Measurements from ENCODE around the gene CYB561D1. TPM values are rescaled to one million over a fixed set of nuclear protein-coding genes. Genes with fewer than 3 reads are reported as not detected.

The CYB561D1 gene
- total RNA-seq, 2 donors from 2014 or later: 4.8 to 6.5 TPM

DNA sequence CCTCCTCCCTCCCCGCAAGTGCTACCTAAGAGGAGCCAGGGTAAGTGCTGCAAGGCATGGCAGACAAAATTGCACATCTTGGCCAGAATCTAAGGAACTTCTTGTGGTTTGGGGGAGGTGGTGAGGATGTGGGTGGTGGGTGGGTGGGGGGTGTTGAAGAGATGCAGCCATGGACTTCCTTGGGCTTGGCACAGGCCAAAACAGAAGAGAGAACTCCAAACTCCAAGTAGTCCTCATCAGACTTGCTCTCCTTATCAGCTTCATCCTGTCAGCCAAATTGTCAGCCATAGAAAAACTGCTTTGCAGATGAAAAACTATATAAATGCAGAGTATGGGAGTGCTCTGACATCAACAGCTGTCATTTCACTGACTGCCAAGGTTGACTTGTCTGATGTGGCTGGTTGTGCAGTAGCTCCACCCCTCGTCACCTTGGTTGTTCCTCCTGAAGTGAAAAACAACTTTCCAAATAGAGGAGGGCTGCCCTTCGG, 8.5 kb downstream of the CYB561D1 start:
- H3K27ac ChIP-seq (ENCODE audit: low read depth, low read length): no peak overlapping the region
- Mint-ChIP-seq H3K27ac (no peak overlapping the region), H3K9me3 (no peaks in the 10 kb centered on the region), H3K27me3 (ENCODE audit: insufficient read depth) (peaks cover 10% of the 10 kb centered on the region), H3K36me3 (ENCODE audit: low read depth) (no peaks in the 10 kb centered on the region), H3K4me1 (peaks cover 18% of the 10 kb centered on the region), H3K4me3 (no peak overlapping the region)
- WGBS, 2 experiments (ENCODE audit: insufficient coverage in 1 of 2, insufficient read length in 1 of 2): 90 to 91% methylated on average over 2 to 3 of the region's 3 CpGs
- H3K9me3 ChIP-seq (ENCODE audit: control insufficient read depth, low read length): no peaks in the 10 kb centered on the region
- peaks cover 9% of the 10 kb centered on the region for H3K27me3 ChIP-seq (ENCODE audit: control insufficient read depth, insufficient read depth, low read length, poor library complexity, severe bottlenecking)
- H3K9ac ChIP-seq (ENCODE audit: extremely low read depth, low read length, poor library complexity, severe bottlenecking): no peak overlapping the region
- TF ChIP-seq, protein P1, sequence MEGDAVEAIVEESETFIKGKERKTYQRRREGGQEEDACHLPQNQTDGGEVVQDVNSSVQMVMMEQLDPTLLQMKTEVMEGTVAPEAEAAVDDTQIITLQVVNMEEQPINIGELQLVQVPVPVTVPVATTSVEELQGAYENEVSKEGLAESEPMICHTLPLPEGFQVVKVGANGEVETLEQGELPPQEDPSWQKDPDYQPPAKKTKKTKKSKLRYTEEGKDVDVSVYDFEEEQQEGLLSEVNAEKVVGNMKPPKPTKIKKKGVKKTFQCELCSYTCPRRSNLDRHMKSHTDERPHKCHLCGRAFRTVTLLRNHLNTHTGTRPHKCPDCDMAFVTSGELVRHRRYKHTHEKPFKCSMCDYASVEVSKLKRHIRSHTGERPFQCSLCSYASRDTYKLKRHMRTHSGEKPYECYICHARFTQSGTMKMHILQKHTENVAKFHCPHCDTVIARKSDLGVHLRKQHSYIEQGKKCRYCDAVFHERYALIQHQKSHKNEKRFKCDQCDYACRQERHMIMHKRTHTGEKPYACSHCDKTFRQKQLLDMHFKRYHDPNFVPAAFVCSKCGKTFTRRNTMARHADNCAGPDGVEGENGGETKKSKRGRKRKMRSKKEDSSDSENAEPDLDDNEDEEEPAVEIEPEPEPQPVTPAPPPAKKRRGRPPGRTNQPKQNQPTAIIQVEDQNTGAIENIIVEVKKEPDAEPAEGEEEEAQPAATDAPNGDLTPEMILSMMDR (conservative IDR thresholded peaks at IDR 0.05): no peak
- no peak overlapping the region for H3K4me3 ChIP-seq (ENCODE audit: low read length)
- no peaks in the 10 kb centered on the region for H3K36me3 ChIP-seq (ENCODE audit: control insufficient read depth, insufficient read depth, low read length)
- no peak for DNase-seq
- H3K4me1 ChIP-seq (ENCODE audit: control insufficient read depth, insufficient read depth, low read length): peaks cover 2% of the 10 kb centered on the region

DNA sequence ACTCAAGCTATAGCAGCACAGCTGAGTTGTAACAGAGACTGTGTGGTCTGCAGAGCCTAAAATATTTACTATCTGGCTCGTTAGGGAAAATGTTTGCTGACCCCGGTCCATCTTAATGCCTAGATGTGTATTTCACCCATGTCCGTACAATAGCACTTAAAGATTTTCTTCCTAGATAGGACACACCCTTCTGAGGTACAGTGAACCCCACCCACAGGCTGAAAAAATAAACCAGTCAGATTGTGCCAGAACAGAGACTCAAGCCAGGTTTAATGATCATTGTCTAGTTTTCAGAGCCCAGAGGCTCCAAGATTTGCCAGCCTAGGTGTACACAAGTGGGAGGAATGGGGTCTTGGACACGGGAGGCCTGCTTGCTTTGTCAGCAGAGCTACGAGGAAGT, 10.0 kb downstream of the CYB561D1 start:
- Mint-ChIP-seq H3K4me3 (no peak overlapping the region), H3K9me3 (no peaks in the 10 kb centered on the region), H3K4me1 (peaks cover 8% of the 10 kb centered on the region), H3K27me3 (ENCODE audit: insufficient read depth) (peaks cover 25% of the 10 kb centered on the region), H3K36me3 (ENCODE audit: low read depth) (no peaks in the 10 kb centered on the region), H3K27ac (no peak overlapping the region)
- Histone ChIP-seq H3K36me3 (ENCODE audit: control insufficient read depth, insufficient read depth, low read length) (no peaks in the 10 kb centered on the region), H3K9ac (ENCODE audit: extremely low read depth, low read length, poor library complexity, severe bottlenecking) (no peak overlapping the region), H3K4me1 (ENCODE audit: control insufficient read depth, insufficient read depth, low read length) (no peaks in the 10 kb centered on the region), H3K27ac (ENCODE audit: low read depth, low read length) (no peak overlapping the region), H3K9me3 (ENCODE audit: control insufficient read depth, low read length) (no peaks in the 10 kb centered on the region), H3K27me3 (ENCODE audit: control insufficient read depth, insufficient read depth, low read length, poor library complexity, severe bottlenecking) (peaks cover 22% of the 10 kb centered on the region), H3K4me3 (ENCODE audit: low read length) (no peak overlapping the region)
- no peak for DNase-seq
- TF ChIP-seq, protein P1 (conservative IDR thresholded peaks at IDR 0.05): no peak
- WGBS, 2 experiments (ENCODE audit: insufficient coverage in 1 of 2, insufficient read length in 1 of 2): 90 to 97% methylated on average over 4 to 5 of the region's 5 CpGs

DNA sequence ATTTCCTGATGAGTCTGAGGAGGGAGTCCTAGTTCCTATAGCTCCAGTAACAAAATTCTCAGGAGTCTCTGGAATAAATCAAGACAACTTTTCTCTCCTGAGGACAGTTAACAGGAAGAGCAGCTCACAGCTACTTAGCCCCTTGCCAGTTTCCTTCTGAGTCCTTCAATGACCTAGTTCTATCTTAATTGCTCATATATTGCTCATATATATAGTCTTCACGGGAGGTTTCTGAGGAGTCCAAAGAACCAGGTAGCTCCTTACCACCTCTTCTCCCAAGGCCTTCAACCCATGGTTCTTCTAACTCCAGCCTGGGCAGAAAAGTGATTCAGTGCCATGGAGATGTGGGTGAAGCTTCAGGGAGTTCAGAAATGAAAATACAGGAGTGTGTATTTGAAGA, 11.1 kb downstream of the CYB561D1 start:
- 83 to 100% methylated on average over 1 of the region's 1 CpG for WGBS, 2 experiments (ENCODE audit: insufficient coverage in 1 of 2, insufficient read length in 1 of 2)
- Mint-ChIP-seq H3K27ac (no peak overlapping the region), H3K4me3 (no peak overlapping the region), H3K9me3 (no peaks in the 10 kb centered on the region), H3K36me3 (ENCODE audit: low read depth) (no peaks in the 10 kb centered on the region), H3K4me1 (peaks cover 13% of the 10 kb centered on the region), H3K27me3 (ENCODE audit: insufficient read depth) (peaks cover 31% of the 10 kb centered on the region)
- Histone ChIP-seq H3K27me3 (ENCODE audit: control insufficient read depth, insufficient read depth, low read length, poor library complexity, severe bottlenecking) (peaks cover 27% of the 10 kb centered on the region), H3K36me3 (ENCODE audit: control insufficient read depth, insufficient read depth, low read length) (no peaks in the 10 kb centered on the region), H3K27ac (ENCODE audit: low read depth, low read length) (no peak overlapping the region), H3K9me3 (ENCODE audit: control insufficient read depth, low read length) (no peaks in the 10 kb centered on the region), H3K4me3 (ENCODE audit: low read length) (no peak overlapping the region), H3K4me1 (ENCODE audit: control insufficient read depth, insufficient read depth, low read length) (no peaks in the 10 kb centered on the region), H3K9ac (ENCODE audit: extremely low read depth, low read length, poor library complexity, severe bottlenecking) (no peak overlapping the region)
- no peak for DNase-seq
- TF ChIP-seq, protein P1 (conservative IDR thresholded peaks at IDR 0.05): no peak
